CD4-positive, alpha-beta T cell treated with Interferon gamma for 1 hour (primary cell): ENCODE data around the gene SULT4A1.

ENCODE experiments used
- DNase-seq: peaks from one replicate; pipeline ENCODE4 v3.0.0-alpha.2; 2020

The SULT4A1 gene

DNA sequence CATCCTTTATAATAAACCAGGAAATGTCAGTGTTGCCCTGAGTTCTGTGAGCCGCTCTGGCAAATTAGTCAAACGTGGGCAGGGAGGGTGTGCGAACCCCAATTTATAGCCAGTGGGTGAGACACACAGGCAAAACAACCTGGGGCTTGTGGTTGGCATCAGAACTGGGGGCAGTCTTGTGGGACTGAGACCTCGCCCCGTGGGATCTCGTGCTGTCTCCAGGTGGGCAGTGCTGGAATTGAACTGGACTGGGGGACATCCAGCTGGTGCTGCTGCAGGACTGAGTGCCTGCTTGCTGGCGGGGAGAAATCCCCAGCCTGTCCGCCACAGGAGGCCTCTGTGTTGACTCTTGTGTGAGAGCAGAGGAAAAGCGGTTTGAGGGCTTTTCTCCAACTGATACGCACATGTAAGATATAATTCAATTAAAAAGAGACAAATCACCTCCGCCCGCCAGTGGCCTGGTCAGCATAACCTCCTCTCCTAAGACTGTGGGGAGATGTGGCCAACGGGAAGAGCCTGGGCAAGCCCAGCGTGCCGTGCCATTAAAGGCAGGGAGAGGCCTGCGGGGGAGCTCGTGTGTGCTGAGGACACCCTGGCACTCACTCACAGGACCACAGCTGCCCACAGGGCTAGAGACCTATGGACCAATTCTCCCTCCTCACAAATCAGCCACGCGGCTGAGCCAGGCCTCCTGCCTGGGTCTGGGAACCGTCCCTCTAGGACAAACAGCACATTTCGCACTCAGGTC is 18.4 kb downstream of the SULT4A1 start:
- no peak for DNase-seq

DNA sequence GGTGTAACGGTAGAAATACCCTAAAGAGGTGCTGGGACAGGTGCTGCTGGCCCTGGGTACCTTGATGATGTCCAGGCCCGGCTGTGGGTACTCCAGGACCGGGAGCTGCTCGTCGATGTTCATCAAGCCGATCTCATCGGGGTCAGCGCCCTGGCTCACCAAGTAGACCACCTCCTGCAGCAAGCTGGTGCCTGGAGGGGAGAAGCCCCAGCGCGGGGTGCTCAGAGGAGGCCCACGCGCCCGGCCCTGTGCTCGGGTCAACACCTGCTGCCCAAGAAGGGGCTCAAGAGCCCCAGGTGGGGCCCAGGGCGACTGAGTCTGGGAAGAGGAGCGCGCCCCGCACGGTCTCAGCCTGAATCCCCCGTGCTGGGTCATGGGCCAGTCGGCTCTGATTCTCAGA is 20.6 kb downstream of the SULT4A1 start:
- DNase-seq: no peak

DNA sequence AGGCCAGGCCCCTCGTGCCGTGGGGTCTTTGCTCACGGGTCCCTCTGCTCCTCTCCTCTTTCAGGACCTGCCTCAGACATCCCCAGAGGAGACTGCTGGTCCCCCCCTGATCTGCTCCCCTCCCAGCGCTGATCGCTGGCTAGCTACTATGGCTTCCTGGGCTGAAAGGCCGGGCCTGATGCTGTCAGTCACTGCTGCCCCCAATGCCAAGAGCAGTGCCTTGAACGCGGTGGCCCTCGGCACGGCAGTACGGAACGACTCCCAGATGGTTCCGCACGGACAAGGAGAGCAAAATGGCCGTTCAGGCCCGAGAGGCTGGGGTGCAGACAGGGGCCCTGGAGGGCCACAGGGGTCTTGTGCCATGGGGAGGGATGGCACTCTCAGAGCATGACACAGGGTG is 21.5 kb downstream of the SULT4A1 start:
- DNase-seq: no peak

DNA sequence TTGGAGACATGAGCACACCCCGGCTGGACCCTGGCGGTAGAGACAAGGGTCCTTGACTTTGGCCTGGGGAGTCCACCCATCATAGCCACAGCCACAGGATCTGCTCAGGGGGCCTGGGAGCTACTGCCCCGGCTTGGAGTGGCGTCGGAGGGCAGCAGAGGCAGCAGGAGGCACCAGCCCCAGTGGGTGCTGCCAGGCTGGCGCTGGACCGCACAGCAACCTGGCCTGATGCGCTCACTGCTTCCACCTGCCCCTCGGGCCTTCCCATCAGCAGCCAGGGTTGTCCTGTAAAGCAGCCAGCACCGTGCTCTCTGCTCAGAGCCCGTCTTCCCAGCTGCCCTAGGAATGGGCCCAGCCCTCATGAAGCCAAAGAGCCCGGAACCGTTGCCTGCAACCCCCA is 21.9 kb downstream of the SULT4A1 start:
- DNase-seq: no peak

DNA sequence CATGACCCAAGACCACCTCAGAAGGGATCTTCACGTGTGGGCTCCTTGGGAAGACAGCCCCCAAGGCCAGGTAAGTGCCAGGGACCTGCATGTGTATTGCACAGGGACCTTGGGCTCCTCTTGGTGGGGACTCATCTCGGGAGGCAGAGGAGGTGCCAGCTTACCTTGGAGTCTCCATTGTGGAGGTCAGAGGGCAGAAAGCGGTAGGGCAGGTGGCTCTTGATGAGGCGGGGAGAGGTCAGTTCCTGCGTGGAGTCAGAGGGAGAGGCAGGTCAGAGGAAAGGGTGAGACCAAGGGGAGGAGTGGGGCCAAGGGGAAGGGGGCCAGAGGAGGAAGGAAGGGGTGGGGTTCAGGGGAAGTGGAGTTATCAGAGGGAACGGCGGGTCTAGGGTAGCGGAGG is 22.5 kb downstream of the SULT4A1 start:
- no peak for DNase-seq

DNA sequence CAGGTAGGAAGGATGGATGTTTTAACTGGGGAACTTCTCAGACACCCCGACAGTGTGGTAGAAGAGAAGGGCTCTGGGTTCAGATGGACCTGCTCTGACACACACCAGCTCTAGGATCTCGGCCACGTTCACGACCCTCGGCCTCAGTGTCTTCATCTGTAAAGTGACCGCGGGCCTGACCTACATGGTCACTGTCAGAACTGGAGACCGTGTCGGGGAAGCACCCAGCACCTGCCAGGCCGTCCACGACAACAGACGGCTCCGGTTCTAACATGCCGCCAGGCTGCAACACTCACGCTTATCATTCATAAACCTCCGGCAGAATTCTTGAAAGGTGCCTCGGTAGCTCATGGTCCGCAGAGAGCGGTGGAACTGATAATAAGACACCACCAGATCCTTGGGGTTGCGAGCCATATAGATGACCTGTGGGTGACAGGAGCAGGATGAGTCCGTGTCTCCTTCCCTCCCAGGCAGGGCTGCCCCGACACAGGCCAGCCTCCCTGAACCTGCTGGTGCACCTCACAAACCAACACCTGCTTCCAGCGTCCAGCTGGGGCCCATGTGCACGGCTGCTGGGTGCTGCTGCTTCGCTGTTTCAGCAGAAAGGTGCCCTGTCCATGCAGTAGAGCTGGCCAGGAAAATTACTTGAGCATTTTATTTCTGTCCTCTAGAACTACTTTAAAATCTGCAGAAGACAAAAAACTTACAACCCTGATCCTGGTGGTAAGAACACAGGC is 23.6 kb downstream of the SULT4A1 start:
- DNase-seq: no peak

DNA sequence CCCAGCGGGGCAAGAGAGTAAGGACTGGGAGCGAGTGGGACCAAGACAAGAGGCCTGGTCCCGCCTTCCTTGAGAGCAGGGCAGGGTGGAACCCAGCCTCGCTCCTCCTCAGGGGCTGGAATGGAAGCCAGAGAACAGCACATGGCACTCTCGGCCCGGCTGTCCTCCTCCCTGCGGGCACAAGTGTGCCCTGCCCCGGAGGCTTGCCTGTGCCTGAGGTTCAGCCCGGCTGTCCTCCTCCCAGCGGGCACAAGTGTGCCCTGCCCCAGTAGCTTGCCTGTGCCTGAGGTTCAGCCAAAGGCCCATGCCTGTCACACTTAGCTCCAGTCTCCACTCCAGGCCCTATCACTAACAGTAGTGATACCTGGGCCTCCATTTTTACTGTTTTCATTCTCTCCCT is 24.2 kb downstream of the SULT4A1 start:
- DNase-seq: no peak

DNA sequence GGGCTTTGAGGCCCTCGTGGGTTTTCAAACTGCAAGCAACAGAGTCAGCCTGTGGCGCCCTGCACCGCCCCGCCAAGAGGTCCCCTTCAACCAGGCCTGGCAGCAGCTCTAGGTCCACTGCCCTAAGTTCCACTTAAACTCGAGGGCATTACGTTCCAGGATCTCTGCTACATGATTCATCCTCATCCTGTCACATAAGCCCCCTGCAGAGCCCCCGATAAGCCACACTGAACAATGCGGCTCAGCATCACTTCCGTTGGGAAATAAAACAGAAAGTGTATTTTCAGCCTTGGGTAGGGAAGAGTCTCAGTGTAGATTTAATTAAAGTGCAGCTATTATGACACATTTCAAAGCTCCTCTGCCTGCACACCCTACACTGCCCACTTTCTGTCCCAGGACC is 24.6 kb downstream of the SULT4A1 start:
- DNase-seq: no peak

DNA sequence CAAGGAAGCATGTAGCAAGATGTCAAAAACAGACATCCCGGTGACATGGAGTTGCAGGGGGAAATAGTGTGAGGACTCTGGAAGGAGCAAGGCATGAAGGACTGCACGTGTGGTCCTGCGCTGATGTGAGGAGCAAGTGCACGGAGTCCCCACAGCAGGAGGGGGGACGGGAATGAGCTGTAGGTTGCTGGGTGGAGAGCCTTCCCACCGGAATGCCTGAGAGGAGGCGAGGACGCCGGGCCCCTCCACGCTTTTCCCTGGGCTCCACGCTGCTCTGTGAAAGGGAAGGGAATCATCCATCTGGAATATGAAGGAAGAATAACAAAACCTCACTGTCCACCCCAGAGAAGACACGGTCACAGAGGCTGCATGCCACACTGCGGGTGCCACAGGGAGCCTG is 26.6 kb downstream of the SULT4A1 start:
- DNase-seq: no peak

DNA sequence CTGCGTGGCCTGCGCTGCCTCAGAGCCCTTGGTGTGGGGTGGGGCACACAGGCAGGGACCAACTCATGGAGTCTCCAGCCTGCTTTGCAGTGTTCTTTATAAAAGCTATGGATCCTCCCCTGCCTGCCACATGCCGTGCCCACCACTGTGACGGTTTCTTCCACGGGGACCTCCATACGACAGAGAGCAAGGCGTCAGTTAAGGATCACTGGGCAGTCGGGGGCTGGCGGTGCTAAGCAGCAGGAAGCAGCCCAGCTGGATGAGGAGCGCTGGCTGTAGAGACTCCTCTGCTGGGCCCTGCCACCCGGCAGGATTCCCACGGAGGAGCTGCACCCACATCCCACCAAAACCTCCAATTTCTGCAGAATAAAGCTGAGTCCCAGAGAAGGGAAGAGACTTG is 27.1 kb downstream of the SULT4A1 start:
- DNase-seq: no peak

DNA sequence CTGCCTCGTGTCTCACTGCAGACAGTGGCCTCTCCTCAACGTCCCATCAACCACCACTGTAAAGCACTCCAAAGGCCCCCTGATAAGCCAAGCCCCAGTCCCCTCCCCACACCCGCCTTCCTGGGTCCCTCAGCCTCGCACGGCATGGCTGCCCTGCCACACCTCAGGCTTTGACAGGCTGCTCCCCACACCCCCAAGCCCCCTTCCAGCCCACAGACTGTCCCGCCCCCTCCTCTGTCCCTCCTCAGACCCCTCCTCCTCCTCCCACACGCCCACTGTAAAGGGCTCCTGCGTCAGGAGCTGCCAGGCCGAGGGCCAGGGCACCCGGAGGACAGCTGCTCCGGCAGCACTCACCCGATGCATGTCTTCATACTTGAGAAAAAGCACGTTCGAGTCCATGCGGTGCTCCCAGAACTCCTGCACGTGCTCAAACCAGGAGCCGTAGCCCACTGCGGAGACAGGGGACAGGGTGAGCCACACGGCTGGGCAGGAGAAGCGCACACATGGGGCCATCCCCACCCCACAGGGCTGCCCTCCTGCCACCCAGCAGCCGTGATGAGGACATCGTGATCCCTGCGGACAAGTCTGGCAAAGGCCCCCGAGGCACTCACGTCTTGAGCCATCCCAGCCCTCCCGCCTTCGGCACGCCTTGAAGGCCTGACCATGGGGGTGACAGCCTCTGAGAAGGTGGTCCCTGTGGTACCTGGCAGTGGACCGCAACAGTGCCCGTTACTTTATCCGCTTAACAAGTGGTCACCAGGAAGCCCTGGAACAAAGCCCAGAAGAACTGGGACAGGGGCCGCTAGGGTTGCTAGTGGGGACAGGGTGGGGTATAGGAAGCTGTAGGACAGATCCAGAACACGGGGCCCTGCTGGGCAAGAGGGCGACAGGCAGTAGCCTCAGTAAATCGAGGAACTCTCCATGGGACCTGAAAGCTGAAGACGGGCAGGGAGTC is 28.8 kb downstream of the SULT4A1 start:
- DNase-seq: no peak

DNA sequence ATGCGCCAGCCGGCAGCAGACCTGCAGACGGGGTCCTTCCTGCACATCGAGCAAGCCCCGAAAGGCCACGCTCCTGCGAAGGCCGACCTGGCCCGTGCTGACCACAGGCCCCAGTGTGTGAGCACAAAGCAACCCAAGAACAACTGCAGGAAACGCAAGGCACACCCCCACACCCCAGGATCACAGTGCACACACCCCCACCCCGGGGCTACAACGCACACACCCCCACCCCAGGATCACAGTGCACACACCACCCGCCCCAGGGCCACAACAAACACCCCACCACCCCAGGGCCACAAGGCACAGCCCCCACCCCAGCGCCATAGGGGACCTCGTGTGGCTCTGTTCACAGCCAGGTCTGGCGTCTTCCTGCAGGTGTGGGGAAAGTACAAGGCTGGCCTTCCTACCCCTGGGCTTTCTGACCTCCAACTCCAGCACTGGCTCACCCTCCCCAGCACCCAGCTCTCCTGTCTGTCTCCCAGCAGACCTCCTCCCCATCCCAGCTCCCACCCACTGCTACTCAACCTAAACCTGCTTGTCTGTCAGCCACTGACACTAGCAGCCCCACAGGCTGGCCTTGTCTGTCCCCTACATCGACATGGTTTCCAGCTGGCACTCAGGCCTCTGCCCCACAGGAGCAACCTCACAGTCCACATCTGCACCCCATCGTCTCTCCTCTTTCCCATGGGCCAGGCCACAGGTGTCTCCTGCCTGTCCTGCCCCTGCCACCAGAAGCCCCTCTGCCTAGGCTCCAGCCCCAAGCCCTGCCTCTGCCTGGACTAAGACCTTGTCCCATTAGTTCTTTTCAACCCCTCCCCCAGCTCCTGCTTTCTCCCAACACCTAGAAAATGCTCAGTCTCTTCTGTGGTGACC is 29.7 kb downstream of the SULT4A1 start:
- DNase-seq: no peak

DNA sequence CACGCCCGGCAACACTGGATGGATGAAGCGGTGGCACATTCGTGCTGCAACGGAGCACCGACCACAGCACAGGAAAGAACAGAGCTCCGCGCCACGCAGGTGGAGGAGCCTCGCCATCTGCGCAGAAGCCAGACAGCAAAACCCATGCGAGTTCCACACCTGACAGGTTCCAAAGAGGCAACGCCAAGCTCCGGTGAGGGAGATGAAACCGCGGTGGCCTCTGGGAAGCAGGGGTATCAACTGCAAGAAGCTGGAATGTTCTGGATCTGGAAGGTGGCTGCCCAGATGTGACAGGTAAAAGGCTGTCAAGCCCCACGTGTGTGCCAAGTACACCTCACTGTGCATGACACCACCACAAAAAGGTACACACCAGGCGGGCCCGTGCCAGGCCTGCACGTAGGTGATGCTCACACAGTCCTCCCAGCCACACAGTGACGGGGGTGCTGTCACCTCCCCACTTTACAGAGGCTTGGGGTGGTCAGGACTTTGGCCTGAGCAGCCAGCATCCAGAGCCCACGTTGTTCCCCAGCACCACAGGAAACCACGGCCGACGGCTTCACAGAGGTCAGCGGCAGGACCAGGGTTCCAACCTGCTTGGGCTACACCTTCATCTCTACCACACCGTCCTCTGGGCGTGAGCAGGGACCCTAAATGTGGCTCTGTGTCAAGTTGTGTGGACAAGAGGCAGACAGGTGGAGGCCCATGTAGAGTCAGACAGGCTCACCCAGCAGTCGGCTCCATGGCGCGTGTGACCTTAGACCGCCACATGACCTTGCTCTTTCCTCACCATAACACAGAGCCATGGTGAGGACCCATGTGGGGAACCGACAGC is 30.5 kb downstream of the SULT4A1 start:
- no peak for DNase-seq

DNA sequence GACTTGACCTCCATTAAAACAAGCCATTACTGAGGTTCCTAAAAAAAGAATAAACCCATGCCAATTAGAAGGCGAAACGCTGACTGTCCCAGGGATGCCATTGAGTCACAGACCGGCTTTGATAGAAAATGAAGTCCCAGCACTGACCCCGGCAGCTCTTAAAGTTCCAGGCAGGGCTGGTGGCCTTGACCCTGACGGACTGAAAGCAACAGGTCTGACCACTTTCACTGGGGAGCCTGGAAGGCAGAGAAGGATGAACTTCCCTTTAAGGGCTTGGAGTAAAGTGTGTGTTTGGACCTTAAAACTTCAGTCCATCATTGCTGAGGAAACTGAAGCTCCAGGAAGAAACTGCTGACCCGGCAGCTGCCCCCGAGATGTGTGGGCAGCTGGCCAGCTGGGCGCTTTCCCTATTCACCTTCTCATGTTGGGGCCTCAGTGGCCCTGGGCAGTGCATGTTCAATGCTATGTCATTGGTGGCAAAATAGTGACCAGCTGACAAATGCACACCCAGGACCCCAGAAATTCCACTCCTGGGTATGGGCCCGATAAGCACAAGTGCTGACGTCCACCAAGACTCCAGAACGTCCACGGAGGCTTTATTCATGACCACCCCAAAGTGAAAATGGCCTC is 31.3 kb downstream of the SULT4A1 start:
- DNase-seq: no peak

DNA sequence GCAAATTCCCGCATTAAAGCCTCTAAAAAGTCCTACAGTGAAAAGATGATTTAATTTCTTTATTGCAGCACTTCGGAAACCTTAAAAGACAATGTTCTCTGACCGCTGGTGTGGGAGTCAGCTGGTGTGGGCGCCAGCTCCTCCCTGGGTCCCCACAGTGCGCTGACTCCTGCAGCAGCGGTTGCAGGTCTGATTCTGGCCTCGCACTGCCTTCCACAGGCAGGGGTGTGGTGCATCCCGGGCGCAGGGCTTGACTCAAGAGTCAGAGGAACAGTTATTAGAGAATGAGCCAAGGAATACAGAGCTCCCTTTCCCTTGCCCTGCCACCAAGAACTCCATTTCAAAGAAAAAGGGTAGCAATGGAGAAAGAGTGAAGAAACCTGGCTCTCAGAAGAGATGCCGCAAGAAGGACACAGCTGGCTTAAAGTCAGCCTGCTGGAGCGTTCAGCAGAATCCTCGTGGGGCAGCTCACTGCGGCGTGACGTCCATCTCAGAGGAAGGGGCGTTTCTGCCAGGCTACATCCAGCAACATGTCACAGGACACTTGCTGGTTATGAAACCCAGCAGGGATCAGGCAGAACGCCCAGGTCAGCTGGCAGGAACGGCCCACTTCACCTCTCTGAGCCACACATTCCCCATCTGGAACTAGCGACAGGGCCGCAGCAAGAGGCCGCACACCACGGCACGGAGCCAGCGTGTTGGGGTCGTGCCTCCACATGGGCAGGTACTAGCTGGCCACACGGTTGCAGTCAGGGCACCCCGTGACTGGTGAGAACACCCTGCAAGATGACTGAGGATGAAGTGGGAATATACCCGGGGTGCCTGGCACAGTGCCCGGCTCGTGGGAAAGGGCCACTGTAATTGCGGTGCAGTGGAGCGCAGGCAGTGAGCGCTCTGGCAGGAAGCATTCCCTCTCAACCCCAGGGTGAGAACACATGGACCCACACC is 32.1 kb downstream of the SULT4A1 start:
- no peak for DNase-seq

DNA sequence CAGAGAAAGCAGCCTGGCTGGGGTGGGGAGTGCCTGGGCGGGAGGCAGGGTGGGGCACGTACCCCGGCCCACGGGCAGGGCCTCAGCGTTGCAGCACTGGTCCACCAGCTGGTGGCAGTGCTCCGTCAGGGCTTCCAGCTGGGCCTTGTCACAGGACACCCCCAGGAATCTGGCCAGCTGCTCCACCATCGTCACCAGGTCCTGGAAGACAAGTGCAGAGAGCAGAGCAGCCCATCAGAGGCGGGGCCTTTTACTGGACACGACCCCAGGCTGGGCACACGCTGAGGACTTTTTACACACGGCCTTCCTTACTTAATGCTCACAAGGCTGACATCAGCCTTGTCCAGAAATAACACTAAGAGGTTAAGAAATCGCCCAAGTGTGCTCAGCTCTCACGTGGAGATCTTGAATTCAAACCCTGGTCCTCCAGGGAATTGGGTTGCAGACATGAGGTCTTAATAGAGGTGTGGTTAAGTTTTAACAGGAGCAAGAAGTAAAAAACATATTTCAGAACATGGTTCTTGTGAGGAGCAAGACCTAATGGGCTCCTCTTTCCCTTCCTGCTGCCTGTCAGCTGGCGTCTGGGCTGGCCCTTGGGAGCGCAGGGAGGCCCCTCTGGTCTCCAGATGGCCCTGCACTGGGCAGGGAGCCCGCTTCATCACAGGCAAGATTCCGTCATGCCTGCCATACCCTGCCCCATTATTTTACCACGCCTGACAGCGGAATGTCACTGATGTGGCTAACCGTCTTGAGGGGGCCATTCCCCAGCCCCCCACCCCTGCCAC is 33.1 kb downstream of the SULT4A1 start:
- no peak for DNase-seq

DNA sequence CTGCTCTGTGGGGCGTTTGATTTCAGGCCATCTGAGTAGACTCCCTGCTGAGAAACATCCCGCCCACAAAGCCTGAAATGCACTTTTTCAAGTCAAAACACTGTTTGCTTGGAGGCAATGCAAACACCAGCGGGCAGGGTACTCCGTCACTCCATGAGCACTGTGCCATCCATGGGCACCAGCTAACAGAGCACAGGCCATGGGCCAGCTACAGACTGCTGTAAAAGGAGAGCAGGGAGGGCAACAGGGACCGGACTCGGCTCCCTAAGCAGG is 33.7 kb downstream of the SULT4A1 start:
- no peak for DNase-seq

DNA sequence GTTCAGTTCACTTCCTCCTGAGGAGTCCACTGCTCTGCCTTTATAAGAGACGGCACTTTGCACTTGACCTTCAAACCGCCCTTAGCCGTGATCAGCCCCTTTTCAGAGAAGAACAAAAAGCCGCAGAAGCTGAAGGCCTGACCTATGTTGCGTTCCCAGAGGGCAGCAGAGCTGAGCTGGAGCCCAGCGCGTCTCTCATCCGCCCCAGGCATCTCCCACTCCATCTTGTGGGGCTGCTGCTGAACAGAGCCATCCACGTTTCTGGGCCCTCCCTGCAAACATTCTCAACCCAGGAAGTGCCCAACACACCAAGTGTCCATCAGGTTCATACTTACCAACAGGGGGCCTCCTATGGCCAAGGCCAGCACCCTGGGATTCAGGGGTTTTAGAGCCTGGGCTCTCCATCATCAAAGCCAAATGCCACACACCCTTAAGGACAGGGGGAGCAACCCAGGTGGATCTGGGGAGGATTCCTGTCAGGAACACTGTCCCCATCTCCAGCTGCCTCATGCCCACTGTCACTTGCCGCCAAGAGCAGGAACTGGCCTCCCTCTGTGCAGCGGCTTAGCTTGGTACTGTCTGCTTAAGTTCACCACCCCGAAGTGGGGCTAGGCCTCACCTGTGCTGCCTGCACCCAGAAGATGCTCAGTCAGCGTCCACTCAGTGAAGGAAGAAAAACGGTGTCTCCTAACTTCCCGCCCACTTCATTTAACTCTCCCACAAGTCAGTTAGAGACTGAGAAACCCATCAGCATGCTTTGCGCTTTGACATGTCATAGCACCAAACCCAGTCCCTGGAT is 34.2 kb downstream of the SULT4A1 start:
- DNase-seq: no peak
